K562 (cell line): ENCODE measurements around the gene ZNRF1.

ENCODE experiments used
- AFF4 ChIP-seq: sonication (generic); formaldehyde crosslinking; IDR thresholded peaks from 2 replicates; pipeline ENCODE4 v1.8.0; 2023; ENCODE audit warnings: mild to moderate bottlenecking, missing genetic modification reagents
- ATF1 ChIP-seq, 2 experiments: fragments of 450-650 bp in 1 of 2; IDR thresholded peaks; 2 replicates each; pipeline ENCODE4 v1.6.1; 2016; ENCODE audit warnings: missing compliant biosample characterization in 1 of 2, missing genetic modification characterization in 1 of 2
- C11orf30 ChIP-seq: fragments of 450-650 bp; IDR thresholded peaks from 2 replicates; pipeline ENCODE4 v1.6.1; 2016; ENCODE audit warnings: low read depth, mild to moderate bottlenecking
- CBX8 ChIP-seq: fragments of 200-600 bp; sonication (generic); IDR thresholded peaks from 2 replicates; pipeline ENCODE4 v1.6.1; 2012; ENCODE audit warnings: borderline replicate concordance, mixed run types, low read depth, mild to moderate bottlenecking, moderate library complexity, mixed read lengths, low read length, control low read depth, inconsistent platforms; ENCODE audit not compliant: poor library complexity, severe bottlenecking; ENCODE audit errors: extremely low read depth
- EWSR1 ChIP-seq: fragments of 450-650 bp; IDR thresholded peaks from 2 replicates; pipeline ENCODE4 v1.6.1; 2018; ENCODE audit warnings: borderline replicate concordance, mild to moderate bottlenecking, low read depth, moderate library complexity; ENCODE audit not compliant: partially characterized antibody
- FOXK1 ChIP-seq: sonication (generic); formaldehyde crosslinking; IDR thresholded peaks from 2 replicates; pipeline ENCODE4 v1.8.0; 2022; ENCODE audit warnings: missing genetic modification reagents, mild to moderate bottlenecking, borderline replicate concordance
- MAX ChIP-seq: sonication (generic); formaldehyde crosslinking; IDR thresholded peaks from 2 replicates; pipeline ENCODE4 v1.9.0; 2022; ENCODE audit warnings: mild to moderate bottlenecking, missing genetic modification reagents
- SRF ChIP-seq, 2 experiments: fragments of 250-450, 450-650 bp in 1 of 2; sonication (Bioruptor Pico) in 1 of 2; sonication (generic) in 1 of 2; formaldehyde crosslinking; IDR thresholded peaks; 2 replicates each; pipeline versions ENCODE4 v1.5.0 to v1.5.1; 2020 to 2022; ENCODE audit warnings: mild to moderate bottlenecking in 1 of 2, missing genetic modification reagents in 1 of 2
- TF ChIP-seq, protein P1 (sequence below): sonication (generic); formaldehyde crosslinking; IDR thresholded peaks from 2 replicates; pipeline ENCODE4 v1.8.0; 2022; ENCODE audit warnings: mild to moderate bottlenecking, missing genetic modification reagents
- TF ChIP-seq, protein P2 (sequence below), 3 experiments: IDR thresholded peaks in 2 of 3; conservative IDR thresholded peaks in 1 of 3; 2 replicates each; pipeline ENCODE4 v1.5.1; 2011 to 2012; ENCODE audit warnings: low read length in 3 of 3, mild to moderate bottlenecking in 3 of 3, control low read depth in 2 of 3, improper control_type of control experiment in 1 of 3, inconsistent platforms in 1 of 3, low read depth in 1 of 3, mixed read lengths in 1 of 3, moderate library complexity in 1 of 3; ENCODE audit not compliant: insufficient read depth in 2 of 3

GRCh38 chr16:75118943-75119539, 120.2 kb downstream of the ZNRF1 start:
- TF ChIP-seq C11orf30 (no peak), ATF1 (CRISPR knock-in tag; IDR thresholded peaks at IDR 0.05) (no peak), ATF1 (tag; IDR thresholded peaks at IDR 0.05) (no peak), AFF4 (no peak), MAX (CRISPR knock-in tag) (no peak), SRF (CRISPR knock-in tag; IDR thresholded peaks at IDR 0.05) (no peak), FOXK1 (no peak), CBX8 (no peak), EWSR1 (no peak)
- TF ChIP-seq, protein P1, sequence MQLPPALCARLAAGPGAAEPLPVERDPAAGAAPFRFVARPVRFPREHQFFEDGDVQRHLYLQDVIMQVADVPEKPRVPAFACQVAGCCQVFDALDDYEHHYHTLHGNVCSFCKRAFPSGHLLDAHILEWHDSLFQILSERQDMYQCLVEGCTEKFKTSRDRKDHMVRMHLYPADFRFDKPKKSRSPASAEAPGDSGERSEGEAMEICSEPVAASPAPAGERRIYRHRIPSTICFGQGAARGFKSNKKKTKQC = no peak
- TF ChIP-seq, protein P2, sequence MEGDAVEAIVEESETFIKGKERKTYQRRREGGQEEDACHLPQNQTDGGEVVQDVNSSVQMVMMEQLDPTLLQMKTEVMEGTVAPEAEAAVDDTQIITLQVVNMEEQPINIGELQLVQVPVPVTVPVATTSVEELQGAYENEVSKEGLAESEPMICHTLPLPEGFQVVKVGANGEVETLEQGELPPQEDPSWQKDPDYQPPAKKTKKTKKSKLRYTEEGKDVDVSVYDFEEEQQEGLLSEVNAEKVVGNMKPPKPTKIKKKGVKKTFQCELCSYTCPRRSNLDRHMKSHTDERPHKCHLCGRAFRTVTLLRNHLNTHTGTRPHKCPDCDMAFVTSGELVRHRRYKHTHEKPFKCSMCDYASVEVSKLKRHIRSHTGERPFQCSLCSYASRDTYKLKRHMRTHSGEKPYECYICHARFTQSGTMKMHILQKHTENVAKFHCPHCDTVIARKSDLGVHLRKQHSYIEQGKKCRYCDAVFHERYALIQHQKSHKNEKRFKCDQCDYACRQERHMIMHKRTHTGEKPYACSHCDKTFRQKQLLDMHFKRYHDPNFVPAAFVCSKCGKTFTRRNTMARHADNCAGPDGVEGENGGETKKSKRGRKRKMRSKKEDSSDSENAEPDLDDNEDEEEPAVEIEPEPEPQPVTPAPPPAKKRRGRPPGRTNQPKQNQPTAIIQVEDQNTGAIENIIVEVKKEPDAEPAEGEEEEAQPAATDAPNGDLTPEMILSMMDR (IDR thresholded peaks at IDR 0.05 in 2 of 3, conservative IDR thresholded peaks at IDR 0.05 in 1 of 3; ENCODE audit: insufficient read depth in 2 of 3, low read depth in 1 of 3, low read length in 3 of 3) = no peak
